ENCODE data around the gene FBXW7. TPM values are rescaled to one million over a fixed set of nuclear protein-coding genes. Genes with fewer than 3 reads are reported as not detected.

The FBXW7 gene
- total and polyA plus RNA-seq, 2 of the 13 experiments (the other 11 are each of a cell fraction or from before 2014, with no cell fraction given) = 5.0 to 40.9 TPM

DNA sequence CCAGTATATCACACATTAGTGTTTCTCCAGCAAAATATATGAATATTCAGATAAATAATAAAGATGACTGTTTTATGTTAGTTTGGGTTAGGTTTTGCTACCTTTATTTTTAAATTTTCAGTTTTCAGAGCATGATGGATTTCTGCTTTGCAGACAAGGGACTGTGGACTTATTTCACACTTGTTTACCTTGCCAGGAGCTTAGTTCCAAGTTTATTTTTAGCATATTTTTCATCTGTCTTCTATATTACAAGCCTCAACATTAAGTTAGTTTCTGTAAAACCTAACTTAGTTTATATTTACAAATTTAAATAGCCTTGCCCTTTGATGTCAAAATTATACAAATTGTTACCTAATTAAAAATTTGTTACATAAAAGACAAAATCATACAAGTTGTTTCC, 163.4 kb downstream of the FBXW7 start:
- CTCF ChIA-PET (ENCODE audit: low intra/inter-chr PET ratio, low total read pairs) = no interaction called here
- Histone ChIP-seq H3K79me2 (ENCODE audit: insufficient read depth, low read length) (no peaks in the 10 kb centered on the region), H3K27me3 (ENCODE audit: control insufficient read depth in 1 of 2, insufficient read depth in 2 of 2, low read length in 2 of 2) (no peaks in the 10 kb centered on the region), H3K9ac (ENCODE audit: insufficient read depth, low read depth, low read length) (no peak overlapping the region), H2AFZ (ENCODE audit: low read length) (no peak overlapping the region), H3K4me3 (replicated peaks in 1 of 3; ENCODE audit: insufficient read depth in 1 of 3, low read depth in 2 of 3, low read length in 3 of 3) (no peak overlapping the region), H3K4me2 (ENCODE audit: low read depth, low read length) (no peak overlapping the region), H3K36me3 (replicated peaks in 1 of 2; ENCODE audit: control insufficient read depth in 1 of 2, insufficient read depth in 2 of 2, low read length in 2 of 2) (no peaks in the 10 kb centered on the region), H3K27ac (ENCODE audit: extremely low read length, insufficient read depth, low read length) (no peak overlapping the region), H3K9me3 (ENCODE audit: low read length) (no peaks in the 10 kb centered on the region), H3K4me1 (ENCODE audit: insufficient read depth, low read length) (no peaks in the 10 kb centered on the region), H4K20me1 (ENCODE audit: insufficient read depth, low read length) (no peaks in the 10 kb centered on the region)
- no TSS peak for BruUV-seq (replicated peaks)
- FAIRE-seq = no peak
- ATAC-seq = no peak
- POLR2A ChIA-PET = no interaction called here
- intact Hi-C loops (cut with micrococcal nuclease; ENCODE audit: unreplicated experiment) = no loop called here
- no peak for DNase-seq (ENCODE audit: low spot score)
- TF ChIP-seq, protein P1, sequence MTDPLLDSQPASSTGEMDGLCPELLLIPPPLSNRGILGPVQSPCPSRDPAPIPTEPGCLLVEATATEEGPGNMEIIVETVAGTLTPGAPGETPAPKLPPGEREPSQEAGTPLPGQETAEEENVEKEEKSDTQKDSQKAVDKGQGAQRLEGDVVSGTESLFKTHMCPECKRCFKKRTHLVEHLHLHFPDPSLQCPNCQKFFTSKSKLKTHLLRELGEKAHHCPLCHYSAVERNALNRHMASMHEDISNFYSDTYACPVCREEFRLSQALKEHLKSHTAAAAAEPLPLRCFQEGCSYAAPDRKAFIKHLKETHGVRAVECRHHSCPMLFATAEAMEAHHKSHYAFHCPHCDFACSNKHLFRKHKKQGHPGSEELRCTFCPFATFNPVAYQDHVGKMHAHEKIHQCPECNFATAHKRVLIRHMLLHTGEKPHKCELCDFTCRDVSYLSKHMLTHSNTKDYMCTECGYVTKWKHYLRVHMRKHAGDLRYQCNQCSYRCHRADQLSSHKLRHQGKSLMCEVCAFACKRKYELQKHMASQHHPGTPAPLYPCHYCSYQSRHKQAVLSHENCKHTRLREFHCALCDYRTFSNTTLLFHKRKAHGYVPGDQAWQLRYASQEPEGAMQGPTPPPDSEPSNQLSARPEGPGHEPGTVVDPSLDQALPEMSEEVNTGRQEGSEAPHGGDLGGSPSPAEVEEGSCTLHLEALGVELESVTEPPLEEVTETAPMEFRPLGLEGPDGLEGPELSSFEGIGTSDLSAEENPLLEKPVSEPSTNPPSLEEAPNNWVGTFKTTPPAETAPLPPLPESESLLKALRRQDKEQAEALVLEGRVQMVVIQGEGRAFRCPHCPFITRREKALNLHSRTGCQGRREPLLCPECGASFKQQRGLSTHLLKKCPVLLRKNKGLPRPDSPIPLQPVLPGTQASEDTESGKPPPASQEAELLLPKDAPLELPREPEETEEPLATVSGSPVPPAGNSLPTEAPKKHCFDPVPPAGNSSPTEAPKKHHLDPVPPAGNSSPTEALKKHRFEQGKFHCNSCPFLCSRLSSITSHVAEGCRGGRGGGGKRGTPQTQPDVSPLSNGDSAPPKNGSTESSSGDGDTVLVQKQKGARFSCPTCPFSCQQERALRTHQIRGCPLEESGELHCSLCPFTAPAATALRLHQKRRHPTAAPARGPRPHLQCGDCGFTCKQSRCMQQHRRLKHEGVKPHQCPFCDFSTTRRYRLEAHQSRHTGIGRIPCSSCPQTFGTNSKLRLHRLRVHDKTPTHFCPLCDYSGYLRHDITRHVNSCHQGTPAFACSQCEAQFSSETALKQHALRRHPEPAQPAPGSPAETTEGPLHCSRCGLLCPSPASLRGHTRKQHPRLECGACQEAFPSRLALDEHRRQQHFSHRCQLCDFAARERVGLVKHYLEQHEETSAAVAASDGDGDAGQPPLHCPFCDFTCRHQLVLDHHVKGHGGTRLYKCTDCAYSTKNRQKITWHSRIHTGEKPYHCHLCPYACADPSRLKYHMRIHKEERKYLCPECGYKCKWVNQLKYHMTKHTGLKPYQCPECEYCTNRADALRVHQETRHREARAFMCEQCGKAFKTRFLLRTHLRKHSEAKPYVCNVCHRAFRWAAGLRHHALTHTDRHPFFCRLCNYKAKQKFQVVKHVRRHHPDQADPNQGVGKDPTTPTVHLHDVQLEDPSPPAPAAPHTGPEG (CRISPR knock-in tag; IDR thresholded peaks at IDR 0.05) = no peak
- TF ChIP-seq, protein P2, sequence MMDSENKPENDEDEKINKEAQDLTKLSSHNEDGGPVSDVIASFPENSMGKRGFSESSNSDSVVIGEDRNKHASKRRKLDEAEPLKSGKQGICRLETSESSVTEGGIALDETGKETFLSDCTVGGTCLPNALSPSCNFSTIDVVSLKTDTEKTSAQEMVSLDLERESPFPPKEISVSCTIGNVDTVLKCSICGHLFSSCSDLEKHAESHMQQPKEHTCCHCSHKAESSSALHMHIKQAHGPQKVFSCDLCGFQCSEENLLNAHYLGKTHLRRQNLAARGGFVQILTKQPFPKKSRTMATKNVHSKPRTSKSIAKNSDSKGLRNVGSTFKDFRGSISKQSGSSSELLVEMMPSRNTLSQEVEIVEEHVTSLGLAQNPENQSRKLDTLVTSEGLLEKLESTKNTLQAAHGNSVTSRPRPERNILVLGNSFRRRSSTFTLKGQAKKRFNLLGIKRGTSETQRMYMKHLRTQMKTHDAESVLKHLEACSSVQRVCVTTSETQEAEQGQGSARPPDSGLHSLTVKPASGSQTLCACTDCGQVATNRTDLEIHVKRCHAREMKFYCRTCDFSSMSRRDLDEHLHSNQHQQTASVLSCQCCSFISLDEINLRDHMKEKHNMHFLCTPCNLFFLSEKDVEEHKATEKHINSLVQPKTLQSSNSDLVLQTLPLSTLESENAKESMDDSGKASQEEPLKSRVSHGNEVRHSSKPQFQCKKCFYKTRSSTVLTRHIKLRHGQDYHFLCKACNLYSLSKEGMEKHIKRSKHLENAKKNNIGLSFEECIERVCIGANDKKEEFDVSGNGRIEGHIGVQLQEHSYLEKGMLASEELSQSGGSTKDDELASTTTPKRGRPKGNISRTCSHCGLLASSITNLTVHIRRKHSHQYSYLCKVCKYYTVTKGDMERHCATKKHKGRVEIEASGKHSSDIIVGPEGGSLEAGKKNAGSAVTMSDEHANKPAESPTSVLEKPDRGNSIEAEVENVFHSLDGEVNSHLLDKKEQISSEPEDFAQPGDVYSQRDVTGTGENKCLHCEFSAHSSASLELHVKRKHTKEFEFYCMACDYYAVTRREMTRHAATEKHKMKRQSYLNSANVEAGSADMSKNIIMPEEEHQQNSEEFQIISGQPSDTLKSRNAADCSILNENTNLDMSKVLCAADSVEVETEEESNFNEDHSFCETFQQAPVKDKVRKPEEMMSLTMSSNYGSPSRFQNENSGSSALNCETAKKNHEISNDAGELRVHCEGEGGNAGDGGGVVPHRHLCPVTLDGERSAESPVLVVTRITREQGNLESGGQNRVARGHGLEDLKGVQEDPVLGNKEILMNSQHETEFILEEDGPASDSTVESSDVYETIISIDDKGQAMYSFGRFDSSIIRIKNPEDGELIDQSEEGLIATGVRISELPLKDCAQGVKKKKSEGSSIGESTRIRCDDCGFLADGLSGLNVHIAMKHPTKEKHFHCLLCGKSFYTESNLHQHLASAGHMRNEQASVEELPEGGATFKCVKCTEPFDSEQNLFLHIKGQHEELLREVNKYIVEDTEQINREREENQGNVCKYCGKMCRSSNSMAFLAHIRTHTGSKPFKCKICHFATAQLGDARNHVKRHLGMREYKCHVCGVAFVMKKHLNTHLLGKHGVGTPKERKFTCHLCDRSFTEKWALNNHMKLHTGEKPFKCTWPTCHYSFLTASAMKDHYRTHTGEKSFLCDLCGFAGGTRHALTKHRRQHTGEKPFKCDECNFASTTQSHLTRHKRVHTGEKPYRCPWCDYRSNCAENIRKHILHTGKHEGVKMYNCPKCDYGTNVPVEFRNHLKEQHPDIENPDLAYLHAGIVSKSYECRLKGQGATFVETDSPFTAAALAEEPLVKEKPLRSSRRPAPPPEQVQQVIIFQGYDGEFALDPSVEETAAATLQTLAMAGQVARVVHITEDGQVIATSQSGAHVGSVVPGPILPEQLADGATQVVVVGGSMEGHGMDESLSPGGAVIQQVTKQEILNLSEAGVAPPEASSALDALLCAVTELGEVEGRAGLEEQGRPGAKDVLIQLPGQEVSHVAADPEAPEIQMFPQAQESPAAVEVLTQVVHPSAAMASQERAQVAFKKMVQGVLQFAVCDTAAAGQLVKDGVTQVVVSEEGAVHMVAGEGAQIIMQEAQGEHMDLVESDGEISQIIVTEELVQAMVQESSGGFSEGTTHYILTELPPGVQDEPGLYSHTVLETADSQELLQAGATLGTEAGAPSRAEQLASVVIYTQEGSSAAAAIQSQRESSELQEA (CRISPR knock-in tag; IDR thresholded peaks at IDR 0.05; ENCODE audit: not compliant biosample characterization) = no peak
- no peak for TF ChIP-seq ARNT2 (CRISPR knock-in tag; IDR thresholded peaks at IDR 0.05; ENCODE audit: low read depth)
- no peak for TF ChIP-seq BHLHE40 (IDR thresholded peaks at IDR 0.05; ENCODE audit: low read length)
- TF ChIP-seq NPAS2 (CRISPR knock-in tag; IDR thresholded peaks at IDR 0.05; ENCODE audit: borderline replicate concordance) = no peak
- TF ChIP-seq, protein P3, sequence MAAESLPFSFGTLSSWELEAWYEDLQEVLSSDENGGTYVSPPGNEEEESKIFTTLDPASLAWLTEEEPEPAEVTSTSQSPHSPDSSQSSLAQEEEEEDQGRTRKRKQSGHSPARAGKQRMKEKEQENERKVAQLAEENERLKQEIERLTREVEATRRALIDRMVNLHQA (CRISPR knock-in tag; IDR thresholded peaks at IDR 0.05) = no peak
- no peak for TF ChIP-seq ZNF441 (CRISPR knock-in tag; IDR thresholded peaks at IDR 0.05; ENCODE audit: borderline replicate concordance)
- no peak for TF ChIP-seq ZSCAN29 (CRISPR knock-in tag; conservative IDR thresholded peaks at IDR 0.05)
- no peak for TF ChIP-seq ZNF629 (CRISPR knock-in tag; conservative IDR thresholded peaks at IDR 0.05)
- in situ Hi-C loops (cut with HindIII; ENCODE audit: extremely low pct_ligation_motif_present, low pct_unique_long_range_greater_than_20kb) = no loop called here

Measured in HepG2 (cell line).